Colonic mucosa (tissue), 4 donors: Measurements from ENCODE around the gene AAK1. TPM values are rescaled to one million over a fixed set of nuclear protein-coding genes. Genes with fewer than 3 reads are reported as not detected.

ENCODE experiments used
- DNase-seq: peaks from one replicate; pipeline ENCODE4 v3.0.0-alpha.2; 2020
- H3K27ac ChIP-seq: fragments of 200-600 bp; one replicate; pipeline ENCODE4 v1.8.0; 2021
- H3K27me3 ChIP-seq: fragments of 200-600 bp; one replicate; pipeline ENCODE4 v1.8.0; 2021
- H3K36me3 ChIP-seq: fragments of 200-600 bp; one replicate; pipeline ENCODE4 v1.8.0; 2021
- H3K4me1 ChIP-seq: fragments of 200-600 bp; one replicate; pipeline ENCODE4 v1.8.0; 2021; ENCODE audit warnings: mild to moderate bottlenecking
- H3K4me3 ChIP-seq: fragments of 200-600 bp; one replicate; pipeline ENCODE4 v1.8.0; 2021
- H3K9ac ChIP-seq, 2 donors: one replicate each; pipeline ENCODE4 v1.7.0; 2013; ENCODE audit warnings: control low read depth in 2 of 2, low read depth in 2 of 2, low read length in 2 of 2
- H3K9me3 ChIP-seq: fragments of 200-600 bp; one replicate; pipeline ENCODE4 v1.8.0; 2021
- intact Hi-C: fragments of 100-400 bp; cut with DNase I; formaldehyde crosslinking; loops from one replicate; pipeline ENCODE4 v1.14.1; 2022
- total RNA-seq, 2 donors: library from RNA; stranded (reverse); fragmentation: NEBNext Ultra II Directional in 1 of 2; extraction: Animal tissue kit (Norgen Biotek cat#: 25700) in 1 of 2; gene quantifications; one replicate each; pipeline ENCODE4 v1.2.1, GENCODE V29; 2021
- TF ChIP-seq, protein P1 (sequence below): fragments of 200-600 bp; IDR thresholded peaks from one replicate; pipeline ENCODE4 v1.8.0; 2022; ENCODE audit warnings: antibody characterized with exemption, mild to moderate bottlenecking
- donor health status: healthy.
- donor health status: DM: no; HTN: no; CAD: no.
- donor health status: DM: no; HTN: no; CAD: no.

AAK1 gene
- total RNA-seq, 2 donors from 2014 or later = 33.5 to 41.7 TPM

DNA sequence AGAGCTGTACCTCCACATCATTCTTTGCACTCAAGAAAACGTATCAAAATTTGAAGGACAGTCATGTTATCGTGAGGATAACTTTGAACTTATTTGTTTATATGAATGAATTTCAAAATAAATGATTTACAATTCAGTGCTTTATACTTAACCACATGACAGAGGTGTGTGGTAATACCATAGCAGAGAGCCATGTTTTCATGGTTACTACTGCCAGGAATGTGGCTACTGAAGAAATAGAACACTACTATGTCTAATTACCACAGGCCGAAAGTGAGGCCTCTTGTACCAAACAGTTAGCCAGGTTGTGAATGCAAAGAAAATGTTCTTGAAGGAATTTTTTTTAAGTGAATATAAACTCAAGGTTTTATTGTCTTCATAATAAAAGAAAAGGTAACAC, 49.2 kb downstream of the AAK1 start:
- H3K4me1 ChIP-seq = no peaks in the 10 kb centered on the region
- no peaks in the 10 kb centered on the region for H3K9me3 ChIP-seq
- no peak for DNase-seq
- H3K27ac ChIP-seq = no peak overlapping the region
- no peak overlapping the region for H3K4me3 ChIP-seq
- intact Hi-C loops = no loop called here
- no peaks in the 10 kb centered on the region for H3K27me3 ChIP-seq
- H3K9ac ChIP-seq = no peak overlapping the region
- TF ChIP-seq, protein P1, sequence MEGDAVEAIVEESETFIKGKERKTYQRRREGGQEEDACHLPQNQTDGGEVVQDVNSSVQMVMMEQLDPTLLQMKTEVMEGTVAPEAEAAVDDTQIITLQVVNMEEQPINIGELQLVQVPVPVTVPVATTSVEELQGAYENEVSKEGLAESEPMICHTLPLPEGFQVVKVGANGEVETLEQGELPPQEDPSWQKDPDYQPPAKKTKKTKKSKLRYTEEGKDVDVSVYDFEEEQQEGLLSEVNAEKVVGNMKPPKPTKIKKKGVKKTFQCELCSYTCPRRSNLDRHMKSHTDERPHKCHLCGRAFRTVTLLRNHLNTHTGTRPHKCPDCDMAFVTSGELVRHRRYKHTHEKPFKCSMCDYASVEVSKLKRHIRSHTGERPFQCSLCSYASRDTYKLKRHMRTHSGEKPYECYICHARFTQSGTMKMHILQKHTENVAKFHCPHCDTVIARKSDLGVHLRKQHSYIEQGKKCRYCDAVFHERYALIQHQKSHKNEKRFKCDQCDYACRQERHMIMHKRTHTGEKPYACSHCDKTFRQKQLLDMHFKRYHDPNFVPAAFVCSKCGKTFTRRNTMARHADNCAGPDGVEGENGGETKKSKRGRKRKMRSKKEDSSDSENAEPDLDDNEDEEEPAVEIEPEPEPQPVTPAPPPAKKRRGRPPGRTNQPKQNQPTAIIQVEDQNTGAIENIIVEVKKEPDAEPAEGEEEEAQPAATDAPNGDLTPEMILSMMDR = no peak
- no peaks in the 10 kb centered on the region for H3K36me3 ChIP-seq

DNA sequence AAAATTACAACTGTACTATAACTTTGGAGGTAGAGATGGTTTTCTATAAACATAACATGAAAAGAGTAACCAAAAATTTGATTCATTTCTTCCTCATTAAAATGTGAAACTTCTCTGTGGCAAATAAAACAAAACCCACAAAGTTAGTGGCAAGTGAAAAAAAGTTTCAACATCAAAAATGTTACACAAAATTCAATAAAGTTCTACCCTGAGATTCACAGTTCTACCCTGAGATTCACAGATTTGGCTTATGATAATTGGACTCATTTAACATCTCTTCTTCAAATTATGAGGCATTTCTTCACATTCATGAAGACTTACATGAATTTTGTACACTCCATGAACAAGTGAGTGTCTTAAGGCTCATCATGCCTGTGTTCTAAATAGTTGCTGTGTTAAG, 51.0 kb downstream of the AAK1 start:
- no peaks in the 10 kb centered on the region for H3K9me3 ChIP-seq
- no peaks in the 10 kb centered on the region for H3K36me3 ChIP-seq
- intact Hi-C loops = no loop called here
- no peak overlapping the region for H3K4me3 ChIP-seq
- H3K9ac ChIP-seq = no peak overlapping the region
- TF ChIP-seq, protein P1 = no peak
- no peak overlapping the region for H3K27ac ChIP-seq
- no peaks in the 10 kb centered on the region for H3K4me1 ChIP-seq
- no peaks in the 10 kb centered on the region for H3K27me3 ChIP-seq
- no peak for DNase-seq

DNA sequence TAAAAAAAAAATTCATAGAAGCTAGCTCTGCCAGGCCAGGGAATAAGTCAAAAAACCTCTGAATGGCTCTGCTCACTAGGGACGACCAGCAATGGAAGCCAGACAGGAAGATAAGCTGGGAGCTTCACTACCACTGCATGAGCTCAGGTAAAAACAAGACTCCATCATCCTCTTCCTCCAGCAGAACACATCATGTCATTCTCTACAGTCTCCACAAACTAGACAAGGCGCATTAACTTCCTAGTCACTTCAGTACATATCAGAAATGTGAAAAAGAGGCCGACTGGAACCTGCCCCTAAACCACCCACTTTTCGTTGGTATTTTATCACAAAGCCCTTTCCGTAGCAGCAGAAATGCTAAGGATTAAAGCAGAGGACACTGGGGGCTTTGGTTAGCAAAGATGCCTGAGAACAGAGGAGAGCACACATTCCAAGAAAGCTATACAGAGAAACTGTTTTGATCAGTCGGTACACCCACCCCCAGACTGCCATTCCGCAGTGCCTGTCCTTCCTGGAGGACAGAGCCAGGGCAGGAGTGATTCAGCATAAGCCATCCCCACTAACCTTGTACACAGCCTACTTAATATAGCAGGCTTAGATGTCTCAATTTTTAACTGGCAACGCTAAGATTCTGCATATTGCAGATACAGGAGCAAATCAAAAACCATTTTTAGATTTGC, 53.4 kb downstream of the AAK1 start:
- no peaks in the 10 kb centered on the region for H3K9me3 ChIP-seq
- no peak overlapping the region for H3K27ac ChIP-seq
- no peaks in the 10 kb centered on the region for H3K27me3 ChIP-seq
- no peaks in the 10 kb centered on the region for H3K36me3 ChIP-seq
- DNase-seq = no peak
- no peaks in the 10 kb centered on the region for H3K4me1 ChIP-seq
- intact Hi-C loops = no loop called here
- no peak overlapping the region for H3K9ac ChIP-seq
- no peak overlapping the region for H3K4me3 ChIP-seq
- TF ChIP-seq, protein P1 = no peak

DNA sequence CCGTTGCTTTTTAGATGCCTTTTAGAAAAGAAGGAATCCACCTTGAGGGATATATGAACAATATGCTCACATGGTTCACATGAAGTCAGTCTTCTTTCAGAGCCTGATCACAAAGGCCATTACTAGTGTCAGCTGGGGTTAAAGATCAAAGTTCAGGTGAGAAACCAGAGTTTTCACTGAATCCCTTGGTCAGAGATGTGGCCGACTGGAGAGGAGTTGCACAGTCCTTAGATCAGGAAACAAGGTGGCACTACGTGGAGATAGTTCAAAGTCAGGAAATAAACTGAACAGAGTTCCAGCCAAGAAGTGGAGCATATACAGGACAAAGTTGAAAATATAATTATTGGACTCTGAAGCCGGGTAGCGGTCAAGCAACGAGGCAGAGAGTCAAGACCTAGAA, 54.6 kb downstream of the AAK1 start:
- Histone ChIP-seq H3K9me3 (no peaks in the 10 kb centered on the region), H3K9ac (no peak overlapping the region), H3K4me1 (no peaks in the 10 kb centered on the region), H3K36me3 (no peaks in the 10 kb centered on the region), H3K27me3 (no peaks in the 10 kb centered on the region), H3K4me3 (no peak overlapping the region), H3K27ac (no peak overlapping the region)
- no peak for DNase-seq
- TF ChIP-seq, protein P1 = no peak
- intact Hi-C loops = no loop called here

DNA sequence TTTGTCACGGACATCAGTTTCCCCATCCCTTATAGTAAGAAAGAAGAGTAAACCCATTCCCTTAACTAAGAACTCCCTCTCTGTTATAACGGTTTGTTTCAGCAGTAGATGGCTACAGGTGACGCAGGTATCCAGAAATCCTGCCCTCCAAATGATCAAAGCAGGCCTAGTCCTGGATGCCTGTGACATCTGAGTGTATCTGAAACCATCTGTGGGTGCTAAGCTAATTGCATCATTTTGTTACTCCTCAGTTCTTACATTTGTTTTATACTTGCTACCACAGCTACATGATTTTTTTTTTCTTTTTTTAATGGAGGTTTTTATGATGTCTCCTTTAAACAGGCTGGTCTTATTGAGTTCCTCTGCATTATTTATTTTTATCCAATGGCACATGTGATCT, 55.1 kb downstream of the AAK1 start:
- TF ChIP-seq, protein P1 = no peak
- H3K9ac ChIP-seq = no peak overlapping the region

More for the DNA sequence above, 55.1 kb downstream of the AAK1 start:
- no peak overlapping the region for H3K4me3 ChIP-seq
- intact Hi-C loops = no loop called here
- H3K36me3 ChIP-seq = no peaks in the 10 kb centered on the region
- no peaks in the 10 kb centered on the region for H3K4me1 ChIP-seq
- H3K9me3 ChIP-seq = no peaks in the 10 kb centered on the region
- DNase-seq = no peak
- no peaks in the 10 kb centered on the region for H3K27me3 ChIP-seq
- H3K27ac ChIP-seq = no peak overlapping the region
